HCT116 (cell line): Measurements from ENCODE around the gene TNFRSF9. TPM values are rescaled to one million over a fixed set of nuclear protein-coding genes. Genes with fewer than 3 reads are reported as not detected.

Experiments used
- ATAC-seq: fragments of 200-7000 bp; cut with Tn5 transposase; 2 replicates; pipeline ENCODE4 v1.9.1; 2020; ENCODE audit warnings: mild to moderate bottlenecking, moderate library complexity
- BruUV-seq: library from RNA; stranded (reverse); fragments of 400-500 nt; replicated peaks from 2 replicates; lab custom pipeline; 2021; lab: Mats Ljungman, UMichigan
- CTCF ChIA-PET: fragments of 300-600 bp; sonication (Branson Sonifier 250); formaldehyde crosslinking; loops from one replicate; lab custom pipeline; 2021; ENCODE audit warnings: antibody characterized with exemption; lab: Charles Lee
- POLR2A ChIA-PET: fragments of 300-600, 350-600 bp; sonication (Branson Sonifier 250); formaldehyde crosslinking; loops from one replicate; lab custom pipeline; 2021; ENCODE audit warnings: antibody characterized with exemption; lab: Charles Lee
- RAD21 ChIA-PET, 2 experiments: fragments of 300-600 bp; sonication (Branson Sonifier 250); formaldehyde crosslinking; loops; one replicate each; lab custom pipeline; 2023; ENCODE audit warnings: low total read pairs in 2 of 2; ENCODE audit not compliant: uncharacterized antibody in 2 of 2, unreplicated experiment in 2 of 2, low non-redundant PET in 1 of 2; lab: Charles Lee
- DNase-seq: peaks from one replicate; pipeline ENCODE4 v3.0.0-alpha.2; 2010; ENCODE audit warnings: low read depth, low spot score
- H2AFZ ChIP-seq: fragments of 200-600 bp; shearing (Covaris generic), sonication (generic); 2 replicates; pipeline ENCODE4 v1.6.1; 2017; ENCODE audit warnings: low read depth, mixed run types, mixed read lengths, antibody characterized with exemption, low read length; ENCODE audit not compliant: poor library complexity, severe bottlenecking
- H3K27ac ChIP-seq: 2 replicates; pipeline ENCODE4 v1.5.1; 2012; ENCODE audit warnings: low read depth, low read length
- H3K27me3 ChIP-seq: fragments of 200-600 bp; sonication (generic); 2 replicates; pipeline ENCODE4 v1.6.1; 2016; ENCODE audit warnings: mixed run types, low read length, mixed read lengths; ENCODE audit not compliant: insufficient read depth
- H3K36me3 ChIP-seq, 2 experiments: fragments of 200-500 bp in 1 of 2; fragments of 200-600 bp in 1 of 2; sonication (Bioruptor generic) in 1 of 2; sonication (generic) in 1 of 2; 2 replicates each; pipeline versions ENCODE4 v1.5.1 to v1.6.1; 2014 to 2016; ENCODE audit warnings: low read length in 2 of 2, inconsistent platforms in 1 of 2, mixed read lengths in 1 of 2, mixed run types in 1 of 2; ENCODE audit not compliant: insufficient read depth in 2 of 2, control insufficient read depth in 1 of 2
- H3K4me1 ChIP-seq, 2 experiments: fragments of 200-600 bp in 1 of 2; sonication (generic) in 1 of 2; 2 replicates each; pipeline versions ENCODE4 v1.5.1 to v1.6.1; 2012 to 2017; ENCODE audit warnings: low read length in 2 of 2, inconsistent platforms in 1 of 2, mild to moderate bottlenecking in 1 of 2, mixed read lengths in 1 of 2, mixed run types in 1 of 2, moderate library complexity in 1 of 2; ENCODE audit not compliant: insufficient read depth in 2 of 2, control insufficient read depth in 1 of 2
- H3K4me2 ChIP-seq: fragments of 200-600 bp; sonication (generic); 2 replicates; pipeline ENCODE4 v1.6.1; 2017; ENCODE audit warnings: mixed run types, low read length, mixed read lengths
- H3K4me3 ChIP-seq, 2 experiments: fragments of 200-600 bp in 1 of 2; sonication (generic) in 1 of 2; replicated peaks in 1 of 2; 2 replicates each; pipeline ENCODE4 v1.5.1; 2011 to 2016; ENCODE audit warnings: low read length in 2 of 2, control low read depth in 1 of 2, low read depth in 1 of 2, mild to moderate bottlenecking in 1 of 2, mixed read lengths in 1 of 2, mixed run types in 1 of 2
- H3K79me2 ChIP-seq: fragments of 200-600 bp; sonication (generic); 2 replicates; pipeline ENCODE4 v1.6.1; 2017; ENCODE audit warnings: mild to moderate bottlenecking, mixed run types, low read length, moderate library complexity, mixed read lengths; ENCODE audit not compliant: insufficient read depth
- H3K9ac ChIP-seq: fragments of 200-600 bp; sonication (generic); 2 replicates; pipeline ENCODE4 v1.6.1; 2016; ENCODE audit warnings: low read length, mixed read lengths
- H3K9me2 ChIP-seq: fragments of 200-600 bp; sonication (generic), shearing (Covaris generic); 2 replicates; pipeline ENCODE4 v1.6.1; 2017; ENCODE audit warnings: mixed run types, mild to moderate bottlenecking, moderate library complexity; ENCODE audit not compliant: insufficient read depth
- H3K9me3 ChIP-seq, 2 experiments: fragments of 200-500 bp in 1 of 2; fragments of 200-600 bp in 1 of 2; sonication (Bioruptor generic) in 1 of 2; sonication (generic) in 1 of 2; 2 replicates each; pipeline ENCODE4 v1.6.1; 2014 to 2017; ENCODE audit warnings: low read length in 2 of 2, mixed read lengths in 2 of 2, inconsistent platforms in 1 of 2, low read depth in 1 of 2, mild to moderate bottlenecking in 1 of 2, mixed run types in 1 of 2, moderate library complexity in 1 of 2; ENCODE audit not compliant: control insufficient read depth in 1 of 2, insufficient read depth in 1 of 2
- H4K20me1 ChIP-seq: fragments of 200-600 bp; sonication (generic), shearing (Covaris generic); 2 replicates; pipeline ENCODE4 v1.6.1; 2017; ENCODE audit warnings: mixed run types, mild to moderate bottlenecking, moderate library complexity; ENCODE audit not compliant: insufficient read depth
- CBX3 ChIP-seq: IDR thresholded peaks from 2 replicates; pipeline ENCODE4 v1.6.1; 2012; ENCODE audit warnings: low read depth
- CEBPB ChIP-seq: IDR thresholded peaks from 2 replicates; pipeline ENCODE4 v1.6.1; 2012; ENCODE audit warnings: low read depth
- CTCF ChIP-seq, 3 experiments: fragments of 200-600 bp in 1 of 3; sonication (generic) in 1 of 3; IDR thresholded peaks in 2 of 3; conservative IDR thresholded peaks in 1 of 3; 2 replicates each; pipeline ENCODE4 v1.5.1; 2012 to 2017; ENCODE audit warnings: low read depth in 2 of 3, low read length in 2 of 3, antibody characterized with exemption in 1 of 3, borderline replicate concordance in 1 of 3, control low read depth in 1 of 3, mild to moderate bottlenecking in 1 of 3, mixed read lengths in 1 of 3, mixed run types in 1 of 3, moderate library complexity in 1 of 3; ENCODE audit not compliant: insufficient read depth in 1 of 3
- EGR1 ChIP-seq: IDR thresholded peaks from 2 replicates; pipeline ENCODE4 v1.6.1; 2012; ENCODE audit warnings: low read depth
- ELF1 ChIP-seq: IDR thresholded peaks from 2 replicates; pipeline ENCODE4 v1.6.1; 2012; ENCODE audit warnings: low read depth, borderline replicate concordance
- EZH2 ChIP-seq: fragments of 200-600 bp; sonication (generic); IDR thresholded peaks from 2 replicates; pipeline ENCODE4 v1.6.1; 2017; ENCODE audit warnings: antibody characterized with exemption, mixed run types
- EZH2phosphoT487 ChIP-seq: fragments of 200-600 bp; IDR thresholded peaks from 2 replicates; pipeline ENCODE4 v1.6.1; 2018; ENCODE audit warnings: antibody characterized with exemption, borderline replicate concordance
- FOSL1 ChIP-seq: IDR thresholded peaks from 2 replicates; pipeline ENCODE4 v1.6.1; 2012; ENCODE audit warnings: low read depth
- POLR2A ChIP-seq: IDR thresholded peaks from 2 replicates; pipeline ENCODE4 v1.7.0; 2011; ENCODE audit warnings: borderline replicate concordance; ENCODE audit not compliant: insufficient read depth, insufficient read length; ENCODE audit errors: extremely low read depth
- POLR2AphosphoS5 ChIP-seq: IDR thresholded peaks from 2 replicates; pipeline ENCODE4 v1.6.1; 2011; ENCODE audit warnings: mild to moderate bottlenecking, low read depth, low read length, moderate library complexity
- RAD21 ChIP-seq: IDR thresholded peaks from 2 replicates; pipeline ENCODE4 v1.6.1; 2012; ENCODE audit warnings: low read depth, mild to moderate bottlenecking
- SIN3A ChIP-seq: IDR thresholded peaks from 2 replicates; pipeline ENCODE4 v1.6.1; 2012; ENCODE audit warnings: low read depth
- SP1 ChIP-seq: IDR thresholded peaks from 2 replicates; pipeline ENCODE4 v1.6.1; 2012; ENCODE audit warnings: low read depth
- SRF ChIP-seq: IDR thresholded peaks from 2 replicates; pipeline ENCODE4 v1.6.1; 2012; ENCODE audit warnings: low read depth
- TCF7L2 ChIP-seq: IDR thresholded peaks from 2 replicates; pipeline ENCODE4 v1.7.0; 2011; ENCODE audit warnings: borderline replicate concordance, inconsistent platforms; ENCODE audit not compliant: insufficient read depth, insufficient read length; ENCODE audit errors: extremely low read depth
- YY1 ChIP-seq: IDR thresholded peaks from 2 replicates; pipeline ENCODE4 v1.6.1; 2011; ENCODE audit warnings: low read length, low read depth, moderate library complexity, mild to moderate bottlenecking; ENCODE audit not compliant: insufficient replicate concordance; ENCODE audit errors: extremely low read depth
- ZNF274 ChIP-seq: fragments of 200-500 bp; sonication (Bioruptor generic); IDR thresholded peaks from 2 replicates; pipeline ENCODE4 v1.6.1; 2014; ENCODE audit warnings: mild to moderate bottlenecking, low read depth, low read length, inconsistent platforms
- intact Hi-C: fragments of 100-400 bp; cut with micrococcal nuclease; formaldehyde crosslinking; loops from 2 replicates; pipeline ENCODE4 v1.10.0; 2022
- total RNA-seq: library from RNA; stranded (reverse); gene quantifications from one replicate; pipeline ENCODE4 v1.2.1, GENCODE V29; 2021; ENCODE audit not compliant: unreplicated experiment
- TF ChIP-seq, protein P1 (sequence below): IDR thresholded peaks from 2 replicates; pipeline ENCODE4 v1.6.1; 2012
- TF ChIP-seq, protein P2 (sequence below): IDR thresholded peaks from 2 replicates; pipeline ENCODE4 v1.6.1; 2012

Gene TNFRSF9
- total RNA-seq, 1 experiment from 2014 or later, result 0.20 TPM

DNA sequence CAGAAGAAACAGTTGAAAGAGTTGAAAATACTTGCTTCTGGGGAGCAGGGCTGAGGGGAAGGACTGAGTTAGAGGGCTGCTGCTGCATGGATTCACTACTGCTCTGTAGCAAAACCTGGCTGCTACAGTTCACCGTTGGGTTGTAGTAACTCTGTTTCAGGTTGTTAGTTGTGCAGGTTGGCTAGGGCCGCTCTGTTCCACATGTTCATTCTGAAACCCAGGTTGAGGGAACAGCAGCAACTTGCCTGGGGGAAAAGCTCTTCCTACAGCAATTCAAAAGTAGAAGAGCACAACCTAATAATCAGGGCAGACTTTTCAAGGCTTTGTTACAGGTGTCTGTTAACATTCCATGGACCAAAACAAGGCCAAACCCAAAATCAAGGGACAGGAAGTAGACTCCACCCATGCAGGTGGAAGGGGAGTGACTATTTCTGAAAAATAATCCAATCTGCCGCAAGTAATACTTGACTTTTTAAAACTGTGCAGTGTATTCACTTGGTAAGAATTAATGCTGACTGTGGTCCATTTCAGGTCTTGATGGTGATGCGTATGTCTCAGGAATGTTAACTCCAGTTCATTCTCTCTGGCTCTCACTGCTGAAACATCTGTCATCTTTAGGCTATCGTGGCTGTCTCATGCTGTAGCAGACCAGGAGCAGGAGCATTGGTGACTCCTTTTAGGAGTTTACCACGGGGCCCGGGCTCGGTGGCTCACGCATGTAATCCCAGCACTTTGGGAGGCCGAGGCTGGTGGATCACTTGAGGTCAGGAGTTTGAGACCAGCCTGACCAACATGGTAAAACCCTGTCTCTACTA is 15.8 kb upstream of the TNFRSF9 start:
- DNase-seq (no peak), ATAC-seq (no peak)
- Histone ChIP-seq H3K4me1 (peaks cover 0 to 13% of the 10 kb centered on the region in 2 experiments; a peak in 3 of 4 replicates), H3K79me2 (peaks cover 13% of the 10 kb centered on the region), H4K20me1 (no peaks in the 10 kb centered on the region), H3K36me3 (no peaks in the 10 kb centered on the region), H3K4me2 (no peak overlapping the region), H3K9me3 (no peaks in the 10 kb centered on the region), H3K4me3 (no peak overlapping the region), H3K9me2 (no peaks in the 10 kb centered on the region), H2AFZ (no peak overlapping the region), H3K27me3 (no peaks in the 10 kb centered on the region), H3K9ac (no peak overlapping the region), H3K27ac (no peak overlapping the region)
- CTCF ChIA-PET, result no interaction called here
- no TSS peak for BruUV-seq
- TF ChIP-seq ELF1, result no peak
- no peak for TF ChIP-seq TCF7L2
- TF ChIP-seq CTCF (IDR thresholded peaks at IDR 0.05 in 2 of 3, conservative IDR thresholded peaks at IDR 0.05 in 1 of 3; ENCODE audit: borderline replicate concordance in 1 of 3, insufficient read depth in 1 of 3, low read depth in 2 of 3, low read length in 2 of 3), result no peak
- TF ChIP-seq POLR2A, result no peak
- TF ChIP-seq, protein P1, sequence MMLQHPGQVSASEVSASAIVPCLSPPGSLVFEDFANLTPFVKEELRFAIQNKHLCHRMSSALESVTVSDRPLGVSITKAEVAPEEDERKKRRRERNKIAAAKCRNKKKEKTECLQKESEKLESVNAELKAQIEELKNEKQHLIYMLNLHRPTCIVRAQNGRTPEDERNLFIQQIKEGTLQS, result no peak
- no peak for TF ChIP-seq POLR2AphosphoS5
- TF ChIP-seq SIN3A, result no peak
- TF ChIP-seq FOSL1, result no peak
- no peak for TF ChIP-seq RAD21
- no peak for TF ChIP-seq EZH2
- TF ChIP-seq, protein P2, sequence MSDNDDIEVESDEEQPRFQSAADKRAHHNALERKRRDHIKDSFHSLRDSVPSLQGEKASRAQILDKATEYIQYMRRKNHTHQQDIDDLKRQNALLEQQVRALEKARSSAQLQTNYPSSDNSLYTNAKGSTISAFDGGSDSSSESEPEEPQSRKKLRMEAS, result no peak
- TF ChIP-seq EGR1, result no peak
- no peak for TF ChIP-seq CBX3
- TF ChIP-seq CEBPB, result no peak
- no peak for TF ChIP-seq SRF
- no peak for TF ChIP-seq EZH2phosphoT487
- no peak for TF ChIP-seq YY1
- no peak for TF ChIP-seq SP1
- TF ChIP-seq ZNF274, result no peak
- RAD21 ChIA-PET, result no interaction called here
- intact Hi-C loops, result no loop called here
- POLR2A ChIA-PET, result no interaction called here
